ENCODE data around the gene AP1G1. TPM values are rescaled to one million over a fixed set of nuclear protein-coding genes. Genes with fewer than 3 reads are reported as not detected.
"Not testable (repeated sequence)": the region's sequence is repeated elsewhere in the genome, so short reads cannot be mapped to it uniquely, and the experiment has no call there.

AP1G1 gene
- polyA plus RNA-seq, 3 donors: 84.5 to 87.2 (median 84.7) TPM

GRCh38 chr16:71709229-71709781 lies 99.3 kb downstream of the AP1G1 start:
- DNase-seq (ENCODE audit: low read depth in 3 of 3, low spot score in 2 of 3): no peak

GRCh38 chr16:71708696-71709095 lies 99.9 kb downstream of the AP1G1 start:
- no peak for DNase-seq (ENCODE audit: low read depth in 3 of 3, low spot score in 2 of 3)

GRCh38 chr16:71707199-71707598 lies 101.4 kb downstream of the AP1G1 start:
- DNase-seq (ENCODE audit: low read depth in 3 of 3, low spot score in 2 of 3): no peak

- no peak for DNase-seq (ENCODE audit: low read depth in 3 of 3, low spot score in 2 of 3)
These were observed 102.6 kb downstream of the AP1G1 start for GRCh38 chr16:71706046-71706445.

- no peak for DNase-seq (ENCODE audit: low read depth in 3 of 3, low spot score in 2 of 3)
These were observed 105.3 kb downstream of the AP1G1 start for GRCh38 chr16:71703333-71703732.

GRCh38 chr16:71700831-71701230 lies 107.8 kb downstream of the AP1G1 start:
- no peak for DNase-seq (ENCODE audit: low read depth in 3 of 3, low spot score in 2 of 3)

- DNase-seq (ENCODE audit: low read depth in 3 of 3, low spot score in 2 of 3): no peak
These were observed 110.1 kb downstream of the AP1G1 start for GRCh38 chr16:71698491-71698890.

GRCh38 chr16:71693164-71693563 lies 115.5 kb downstream of the AP1G1 start:
- DNase-seq (ENCODE audit: low read depth in 3 of 3, low spot score in 2 of 3): no peak

GRCh38 chr16:71689901-71690300 lies 118.7 kb downstream of the AP1G1 start:
- no peak for DNase-seq (ENCODE audit: low read depth in 3 of 3, low spot score in 2 of 3)

- no peak for DNase-seq (ENCODE audit: low read depth in 3 of 3, low spot score in 2 of 3)
These were observed 120.8 kb downstream of the AP1G1 start for GRCh38 chr16:71687861-71688260.

GRCh38 chr16:71684280-71684679 lies 124.4 kb downstream of the AP1G1 start:
- not testable (repeated sequence) for DNase-seq (ENCODE audit: low read depth in 3 of 3, low spot score in 2 of 3)

- DNase-seq (ENCODE audit: low read depth in 3 of 3, low spot score in 2 of 3): no peak
These were observed 127.3 kb downstream of the AP1G1 start for GRCh38 chr16:71681360-71681759.

Other genes with a start within 250 kb of the AP1G1 start
- under 1 TPM; 0.03 to 0.07 (median 0.04) TPM for gene TAT, start 231.7 kb downstream of the AP1G1 start, polyA plus RNA-seq (ENCODE audit: insufficient read length in 3 of 3)
- gene MARVELD3, start 182.7 kb downstream of the AP1G1 start, polyA plus RNA-seq (ENCODE audit: insufficient read length in 3 of 3): 10 to 100 TPM; 12.9 to 15.9 (median 13.9) TPM
- 1 to 10 TPM; 8.1 to 8.4 (median 8.2) TPM for gene PHLPP2, start 84.1 kb downstream of the AP1G1 start, polyA plus RNA-seq (ENCODE audit: insufficient read length in 3 of 3)
- 10 to 100 TPM; 35.9 to 36.9 (median 36.6) TPM for gene ATXN1L, start 37.1 kb upstream of the AP1G1 start, polyA plus RNA-seq (ENCODE audit: insufficient read length in 3 of 3)
- gene ZNF821, start 75.3 kb upstream of the AP1G1 start, polyA plus RNA-seq (ENCODE audit: insufficient read length in 3 of 3): 10 to 100 TPM; 23.9 to 26.6 (median 26.1) TPM
- 100 to 1,000 TPM; 298 to 301 (median 298) TPM for gene IST1, start 86.7 kb upstream of the AP1G1 start, polyA plus RNA-seq (ENCODE audit: insufficient read length in 3 of 3)
- under 1 TPM; 0.03 to 0.07 (median 0.06) TPM for gene PKD1L3, start 191.6 kb upstream of the AP1G1 start, polyA plus RNA-seq (ENCODE audit: insufficient read length in 3 of 3)
- gene DHODH, start 199.9 kb upstream of the AP1G1 start, polyA plus RNA-seq (ENCODE audit: insufficient read length in 3 of 3): 10 to 100 TPM; 13.2 to 14.2 (median 13.7) TPM
- gene HP, start 245.7 kb upstream of the AP1G1 start, polyA plus RNA-seq (ENCODE audit: insufficient read length in 3 of 3): under 1 TPM; 0.47 to 0.78 (median 0.51) TPM

Measured in right renal cortex interstitium (tissue), 3 donors.